Esophagus squamous epithelium (tissue), 4 donors: ENCODE results near the gene SHMT1.

Experiments used
- CTCF ChIP-seq, 6 experiments: fragments of 450-650 bp in 4 of 6; fragments of 200-600 bp in 2 of 6; sonication (generic) in 2 of 6; IDR thresholded peaks; one replicate each; pipeline ENCODE4 v1.5.1; 2016 to 2019; ENCODE audit warnings: antibody characterized with exemption in 6 of 6, mild to moderate bottlenecking in 4 of 6, moderate library complexity in 4 of 6
- POLR2A ChIP-seq, 4 donors: fragments of 450-650 bp; IDR thresholded peaks; one replicate each; pipeline ENCODE4 v1.6.1; 2017; ENCODE audit warnings: antibody characterized with exemption in 4 of 4, mild to moderate bottlenecking in 4 of 4, moderate library complexity in 3 of 4

- TF ChIP-seq POLR2A (IDR thresholded peaks at IDR 0.05): no peak
- no peak for TF ChIP-seq CTCF (IDR thresholded peaks at IDR 0.05)
Measured at GRCh38 chr17:18327556-18327955, 35.8 kb downstream of the SHMT1 start.
